Right atrium auricular region (tissue), 2 donors: ENCODE measurements around the gene MAPK8IP2. TPM values are rescaled to one million over a fixed set of nuclear protein-coding genes. Genes with fewer than 3 reads are reported as not detected.

ENCODE experiments used
- DNase-seq: peaks from one replicate; pipeline ENCODE4 v3.0.0-alpha.2; 2019; ENCODE audit warnings: low spot score
- H3K27ac ChIP-seq, 2 donors: fragments of 200-600 bp; sonication (generic); 1 replicate in 1 of 2; 2 replicates in 1 of 2; pipeline ENCODE4 v1.5.1; 2016 to 2019
- H3K27me3 ChIP-seq, 2 donors: fragments of 200-600 bp; sonication (generic); one replicate each; pipeline versions ENCODE4 v1.5.1 to v1.6.0; 2017 to 2019
- H3K36me3 ChIP-seq: fragments of 200-600 bp; sonication (generic); one replicate; pipeline ENCODE4 v1.5.1; 2016
- H3K4me1 ChIP-seq, 2 donors: fragments of 200-600 bp; sonication (generic); one replicate each; pipeline versions ENCODE4 v1.5.1 to v1.6.0; 2017 to 2019
- H3K4me3 ChIP-seq, 2 donors: fragments of 200-600 bp; sonication (generic); 1 replicate in 1 of 2; 2 replicates in 1 of 2; pipeline ENCODE4 v1.5.1; 2017 to 2019; ENCODE audit warnings: mild to moderate bottlenecking in 1 of 2, moderate library complexity in 1 of 2
- H3K9me3 ChIP-seq, 2 donors: fragments of 200-600 bp; sonication (generic); one replicate each; pipeline ENCODE4 v1.5.1; 2019
- total RNA-seq, 2 donors: library from RNA; depleted of rRNA; stranded (reverse); fragments of >200 nt; gene quantifications; one replicate each; pipeline ENCODE4 v1.1.0, GENCODE V29; 2016
- TF ChIP-seq, protein P1 (sequence below), 2 donors: fragments of 200-600 bp; sonication (generic); IDR thresholded peaks; one replicate each; pipeline ENCODE4 v1.5.1; 2019; ENCODE audit warnings: antibody characterized with exemption in 2 of 2

Gene MAPK8IP2
- total RNA-seq, 2 donors from 2014 or later = 0.26 to 0.71 TPM

DNA sequence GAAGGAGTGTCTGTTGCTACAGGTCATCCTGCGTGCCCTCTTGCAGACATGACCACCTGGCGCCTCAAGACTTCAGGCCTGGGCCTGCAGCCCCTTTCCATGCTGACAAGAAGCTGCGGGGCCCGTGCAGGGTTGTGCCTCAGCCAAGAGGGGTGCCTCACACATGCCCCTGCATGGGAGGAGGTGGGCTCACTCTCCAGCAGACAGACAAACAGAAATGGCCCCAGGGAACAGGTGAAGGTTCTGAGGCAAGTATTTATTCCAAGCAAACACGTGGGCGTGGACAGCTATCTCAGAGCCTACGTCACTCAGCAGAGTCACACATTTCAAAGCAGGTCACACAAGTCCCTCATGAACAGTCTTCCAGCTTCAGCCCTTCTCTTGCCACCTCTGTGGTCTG, 32.0 kb upstream of the MAPK8IP2 start:
- H3K4me3 ChIP-seq = no peak overlapping the region
- H3K27me3 ChIP-seq = no peaks in the 10 kb centered on the region
- H3K27ac ChIP-seq = no peak overlapping the region
- H3K36me3 ChIP-seq = peaks cover 64% of the 10 kb centered on the region
- no peaks in the 10 kb centered on the region for H3K9me3 ChIP-seq
- DNase-seq = no peak
- TF ChIP-seq, protein P1, sequence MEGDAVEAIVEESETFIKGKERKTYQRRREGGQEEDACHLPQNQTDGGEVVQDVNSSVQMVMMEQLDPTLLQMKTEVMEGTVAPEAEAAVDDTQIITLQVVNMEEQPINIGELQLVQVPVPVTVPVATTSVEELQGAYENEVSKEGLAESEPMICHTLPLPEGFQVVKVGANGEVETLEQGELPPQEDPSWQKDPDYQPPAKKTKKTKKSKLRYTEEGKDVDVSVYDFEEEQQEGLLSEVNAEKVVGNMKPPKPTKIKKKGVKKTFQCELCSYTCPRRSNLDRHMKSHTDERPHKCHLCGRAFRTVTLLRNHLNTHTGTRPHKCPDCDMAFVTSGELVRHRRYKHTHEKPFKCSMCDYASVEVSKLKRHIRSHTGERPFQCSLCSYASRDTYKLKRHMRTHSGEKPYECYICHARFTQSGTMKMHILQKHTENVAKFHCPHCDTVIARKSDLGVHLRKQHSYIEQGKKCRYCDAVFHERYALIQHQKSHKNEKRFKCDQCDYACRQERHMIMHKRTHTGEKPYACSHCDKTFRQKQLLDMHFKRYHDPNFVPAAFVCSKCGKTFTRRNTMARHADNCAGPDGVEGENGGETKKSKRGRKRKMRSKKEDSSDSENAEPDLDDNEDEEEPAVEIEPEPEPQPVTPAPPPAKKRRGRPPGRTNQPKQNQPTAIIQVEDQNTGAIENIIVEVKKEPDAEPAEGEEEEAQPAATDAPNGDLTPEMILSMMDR (IDR thresholded peaks at IDR 0.05) = no peak
- peaks cover 0 to 3% of the 10 kb centered on the region in 2 donors for H3K4me1 ChIP-seq

DNA sequence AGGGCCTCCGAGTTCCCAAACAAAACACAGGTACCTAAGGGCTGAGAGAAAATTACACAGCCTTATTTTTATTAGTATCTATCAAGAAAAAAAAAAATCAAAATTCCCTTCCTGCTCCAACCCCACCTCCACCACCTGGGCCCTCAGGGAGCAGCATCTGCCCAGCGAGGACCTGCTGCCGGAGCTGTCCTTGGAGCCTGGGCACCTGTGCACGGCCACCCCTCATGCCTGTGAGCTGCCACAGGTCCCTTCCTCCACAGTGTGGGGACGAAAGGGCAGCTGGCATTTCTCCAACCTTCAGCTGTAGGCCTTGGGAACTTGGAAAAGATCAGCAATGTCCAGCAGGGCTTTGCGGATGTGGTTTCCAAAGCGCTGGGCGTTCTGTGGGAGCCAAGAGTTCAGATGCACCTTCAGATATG, 31.5 kb upstream of the MAPK8IP2 start:
- Histone ChIP-seq H3K27me3 (no peaks in the 10 kb centered on the region), H3K36me3 (peaks cover 68% of the 10 kb centered on the region), H3K4me1 (no peaks in the 10 kb centered on the region), H3K9me3 (no peaks in the 10 kb centered on the region), H3K27ac (no peak overlapping the region), H3K4me3 (no peak overlapping the region)
- no peak for DNase-seq
- TF ChIP-seq, protein P1 (IDR thresholded peaks at IDR 0.05) = no peak

DNA sequence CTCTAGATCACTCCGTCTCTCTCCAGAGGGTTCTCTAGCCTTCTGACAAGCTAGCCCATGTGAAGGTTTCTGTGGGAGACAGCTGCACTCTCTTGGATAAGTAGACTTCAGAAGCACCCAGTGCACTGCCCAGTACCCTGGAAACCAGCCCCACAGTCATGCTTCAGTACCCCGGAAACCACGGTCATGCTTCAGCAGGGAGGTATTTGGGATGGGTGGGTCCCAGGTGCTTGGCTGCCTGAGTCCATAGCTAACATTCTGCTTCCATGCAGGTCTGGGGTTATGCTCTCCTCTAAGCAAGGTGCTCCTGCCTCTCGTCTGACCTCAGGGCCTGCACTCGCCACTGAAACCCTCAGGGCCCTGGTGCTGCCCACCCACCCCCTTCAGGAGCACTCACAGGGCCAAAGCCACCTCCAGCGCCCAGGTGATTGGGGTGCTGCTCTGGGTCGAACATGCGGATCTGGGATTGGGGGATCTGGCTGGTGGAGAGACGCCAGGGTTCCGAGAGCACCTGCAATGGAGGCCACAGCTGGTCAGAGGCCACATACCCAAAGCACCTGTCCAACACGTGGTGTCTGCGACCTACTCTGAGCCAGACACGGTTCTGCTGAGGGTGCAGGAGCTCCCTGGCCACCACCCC, 30.6 kb upstream of the MAPK8IP2 start:
- Histone ChIP-seq H3K27ac (no peak overlapping the region), H3K4me1 (no peaks in the 10 kb centered on the region), H3K9me3 (no peaks in the 10 kb centered on the region), H3K27me3 (no peaks in the 10 kb centered on the region), H3K36me3 (peaks cover 72% of the 10 kb centered on the region), H3K4me3 (no peak overlapping the region)
- TF ChIP-seq, protein P1 (IDR thresholded peaks at IDR 0.05) = no peak
- DNase-seq = no peak

DNA sequence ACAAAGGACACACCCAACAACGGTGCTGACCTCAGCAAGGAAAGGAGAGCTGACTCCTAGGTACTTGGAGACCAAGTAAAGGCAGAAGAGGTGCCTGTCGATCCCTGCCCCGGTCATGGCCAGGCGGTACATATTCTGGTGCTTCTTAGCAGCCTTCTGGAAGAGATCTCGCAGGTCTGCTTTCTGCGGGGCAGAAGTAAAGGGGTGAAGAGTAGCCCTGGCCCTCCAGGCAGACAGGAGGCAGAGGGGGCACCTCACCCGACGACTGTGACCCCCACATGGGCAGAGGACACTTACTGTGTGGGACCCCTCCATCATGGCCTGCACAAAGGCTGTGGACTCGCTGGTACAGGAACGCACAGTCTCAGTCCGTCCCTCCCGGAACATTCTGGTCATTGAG, 29.7 kb upstream of the MAPK8IP2 start:
- H3K9me3 ChIP-seq = no peaks in the 10 kb centered on the region
- peaks cover 0 to 2% of the 10 kb centered on the region in 2 donors for H3K4me1 ChIP-seq
- DNase-seq = no peak
- no peak overlapping the region for H3K27ac ChIP-seq
- no peak overlapping the region for H3K4me3 ChIP-seq
- no peaks in the 10 kb centered on the region for H3K27me3 ChIP-seq
- TF ChIP-seq, protein P1 (IDR thresholded peaks at IDR 0.05) = no peak
- peaks cover 81% of the 10 kb centered on the region for H3K36me3 ChIP-seq

DNA sequence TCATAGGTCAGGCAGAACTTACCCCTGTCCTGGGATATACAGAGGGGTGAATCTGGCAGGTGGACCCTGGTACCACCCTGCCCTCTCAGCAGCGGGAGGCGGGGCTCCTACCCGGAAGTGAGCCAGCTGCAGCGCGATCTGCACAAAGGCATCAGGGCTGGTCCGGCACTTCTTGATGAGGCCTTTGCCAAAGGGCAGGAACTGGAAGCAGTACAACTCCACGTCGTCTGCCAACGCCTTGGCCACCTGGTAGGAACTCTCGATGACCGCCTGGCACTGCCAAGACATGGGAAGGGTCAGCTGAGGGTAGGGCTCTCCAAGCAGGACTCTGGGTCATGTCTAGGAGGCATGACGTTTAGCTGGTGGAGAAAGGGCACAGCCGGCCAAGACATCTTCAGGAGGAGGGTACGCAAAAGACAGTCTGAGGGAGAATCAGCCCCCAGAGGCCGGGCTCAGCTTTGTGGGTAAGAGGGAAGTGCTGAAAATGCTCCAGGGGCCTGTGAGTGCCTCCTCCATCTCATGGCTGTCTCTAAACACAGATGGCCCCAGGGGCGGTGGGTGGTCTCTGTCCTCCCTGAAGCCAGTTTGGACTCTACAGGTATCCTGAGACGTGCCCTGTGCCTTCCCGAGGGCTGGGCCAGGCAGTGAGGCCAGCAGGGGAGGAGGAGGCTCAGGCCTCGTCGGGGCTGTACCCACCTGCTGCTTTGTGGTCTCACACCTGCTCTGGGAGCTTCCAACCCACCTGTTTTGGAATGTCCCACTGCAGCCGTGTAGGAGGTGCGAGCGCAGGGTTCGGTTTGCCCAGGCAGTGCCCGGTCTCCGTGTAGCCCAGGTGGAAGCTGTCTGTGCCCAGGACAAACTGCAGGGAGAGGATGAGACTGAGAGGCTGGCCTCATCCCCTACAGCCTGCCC, 29.1 kb upstream of the MAPK8IP2 start:
- no peak for DNase-seq
- peaks cover 0 to 9% of the 10 kb centered on the region in 2 donors for H3K4me1 ChIP-seq
- H3K36me3 ChIP-seq = peaks cover 87% of the 10 kb centered on the region
- TF ChIP-seq, protein P1 (IDR thresholded peaks at IDR 0.05) = no peak
- H3K27me3 ChIP-seq = no peaks in the 10 kb centered on the region
- no peak overlapping the region for H3K27ac ChIP-seq
- no peak overlapping the region for H3K4me3 ChIP-seq
- H3K9me3 ChIP-seq = no peaks in the 10 kb centered on the region
